Activated naive CD8-positive, alpha-beta T cell treated with anti-CD3 and anti-CD28 coated beads for 36 hours (primary cell): Measurements from ENCODE around the gene LIN7A. TPM values are rescaled to one million over a fixed set of nuclear protein-coding genes. Genes with fewer than 3 reads are reported as not detected.

ENCODE experiments used
- DNase-seq: peaks from one replicate; pipeline ENCODE4 v3.0.0; 2021
- H3K27ac Mint-ChIP-seq: one replicate; pipeline ENCODE4 v1.8.0; 2022; ENCODE audit warnings: mild to moderate bottlenecking, moderate library complexity, mixed read lengths
- H3K27me3 Mint-ChIP-seq: one replicate; pipeline ENCODE4 v1.8.0; 2022; ENCODE audit warnings: mild to moderate bottlenecking, mixed read lengths
- H3K36me3 Mint-ChIP-seq: one replicate; pipeline ENCODE4 v1.8.0; 2021; ENCODE audit warnings: mild to moderate bottlenecking, mixed read lengths
- H3K4me1 Mint-ChIP-seq: one replicate; pipeline ENCODE4 v1.8.0; 2021; ENCODE audit warnings: mixed read lengths
- H3K4me3 Mint-ChIP-seq: one replicate; pipeline ENCODE4 v1.8.0; 2022; ENCODE audit warnings: mild to moderate bottlenecking, moderate library complexity, mixed read lengths
- H3K9me3 Mint-ChIP-seq: one replicate; pipeline ENCODE4 v1.8.0; 2022; ENCODE audit warnings: mixed read lengths
- total RNA-seq, 2 experiments: library from RNA; stranded (reverse); gene quantifications; one replicate each; pipeline ENCODE4 v1.2.3, GENCODE V29; 2021

Gene LIN7A
- total RNA-seq, 2 experiments from 2014 or later, result not detected

DNA sequence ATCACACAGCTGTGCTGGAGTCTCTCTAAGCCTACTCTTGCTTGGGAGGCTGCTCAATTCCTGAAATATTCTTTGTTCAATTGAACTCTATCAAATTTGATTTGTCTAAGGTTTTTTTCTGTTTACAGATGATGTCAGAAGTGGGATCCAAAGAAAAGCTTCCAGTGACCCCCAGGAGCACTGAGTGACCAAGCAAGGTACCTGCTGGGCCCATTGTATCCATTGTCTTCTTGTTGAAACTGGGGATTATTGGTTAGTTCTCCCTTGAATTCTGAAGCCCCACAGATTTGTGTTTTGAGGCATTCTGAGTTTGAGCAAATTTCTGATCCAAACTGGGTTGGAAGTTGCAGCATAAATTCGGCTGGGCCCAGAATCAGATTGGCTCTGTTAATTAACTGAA is 156.4 kb downstream of the LIN7A start:
- no peaks in the 10 kb centered on the region for H3K27me3 Mint-ChIP-seq
- H3K4me3 Mint-ChIP-seq, result no peak overlapping the region
- no peaks in the 10 kb centered on the region for H3K36me3 Mint-ChIP-seq
- no peak overlapping the region for H3K27ac Mint-ChIP-seq
- no peak for DNase-seq
- H3K9me3 Mint-ChIP-seq, result peaks cover 5% of the 10 kb centered on the region
- H3K4me1 Mint-ChIP-seq, result peaks cover 2% of the 10 kb centered on the region

GRCh38 chr12:80780746-80781145 is 157.0 kb downstream of the LIN7A start:
- Mint-ChIP-seq H3K27ac (no peak overlapping the region), H3K27me3 (no peaks in the 10 kb centered on the region), H3K4me3 (no peak overlapping the region), H3K9me3 (peaks cover 5% of the 10 kb centered on the region), H3K4me1 (peaks cover 2% of the 10 kb centered on the region), H3K36me3 (no peaks in the 10 kb centered on the region)
- DNase-seq, result no peak

DNA sequence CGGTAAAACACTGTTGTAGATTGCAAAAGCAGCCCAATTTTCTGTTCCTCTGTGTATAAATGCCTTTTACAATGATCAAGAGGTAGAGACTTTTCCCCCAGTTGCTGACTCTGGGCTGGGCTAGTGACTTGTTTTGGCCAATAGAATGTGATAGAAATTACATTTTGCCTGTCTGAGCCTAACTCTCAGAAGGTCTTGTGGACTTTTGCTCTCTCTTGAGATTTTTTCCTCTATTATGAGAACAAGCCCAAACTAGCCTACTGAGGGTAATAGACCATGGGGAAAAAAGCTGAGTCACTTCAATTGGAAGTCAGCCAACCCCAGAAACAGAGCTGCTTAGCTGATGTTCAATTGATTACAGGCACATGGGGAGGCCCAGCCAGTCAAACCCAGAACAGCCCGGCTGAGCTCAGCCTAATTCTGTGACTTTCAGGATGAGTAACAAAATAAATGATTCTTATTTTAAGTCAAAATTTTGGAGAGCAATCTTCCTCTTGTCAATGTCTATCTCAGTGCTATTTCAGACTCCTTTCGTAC is 159.7 kb downstream of the LIN7A start:
- peaks cover 5% of the 10 kb centered on the region for H3K9me3 Mint-ChIP-seq

GRCh38 chr12:80777587-80777986 is 160.1 kb downstream of the LIN7A start:
- peaks cover 8% of the 10 kb centered on the region for H3K9me3 Mint-ChIP-seq
- H3K27me3 Mint-ChIP-seq, result no peaks in the 10 kb centered on the region
- H3K4me3 Mint-ChIP-seq, result no peak overlapping the region
- H3K27ac Mint-ChIP-seq, result no peak overlapping the region
- H3K4me1 Mint-ChIP-seq, result peaks cover 2% of the 10 kb centered on the region
- no peaks in the 10 kb centered on the region for H3K36me3 Mint-ChIP-seq
- DNase-seq, result no peak

More for the DNA sequence above, 159.7 kb downstream of the LIN7A start:
- peak; percentile 14 for DNase-seq
- Mint-ChIP-seq H3K4me1 (peaks cover 2% of the 10 kb centered on the region), H3K27me3 (no peaks in the 10 kb centered on the region), H3K36me3 (no peaks in the 10 kb centered on the region), H3K27ac (no peak overlapping the region), H3K4me3 (no peak overlapping the region)

GRCh38 chr12:80776706-80777105 is 161.0 kb downstream of the LIN7A start:
- Mint-ChIP-seq H3K27ac (no peak overlapping the region), H3K36me3 (no peaks in the 10 kb centered on the region), H3K4me1 (peaks cover 2% of the 10 kb centered on the region), H3K9me3 (peaks cover 11% of the 10 kb centered on the region), H3K27me3 (no peaks in the 10 kb centered on the region), H3K4me3 (no peak overlapping the region)
- no peak for DNase-seq

GRCh38 chr12:80770958-80771357 is 166.8 kb downstream of the LIN7A start:
- no peaks in the 10 kb centered on the region for H3K36me3 Mint-ChIP-seq
- H3K27me3 Mint-ChIP-seq, result no peaks in the 10 kb centered on the region
- peaks cover 6% of the 10 kb centered on the region for H3K9me3 Mint-ChIP-seq
- no peak for DNase-seq
- no peak overlapping the region for H3K27ac Mint-ChIP-seq
- H3K4me3 Mint-ChIP-seq, result no peak overlapping the region
- no peaks in the 10 kb centered on the region for H3K4me1 Mint-ChIP-seq

GRCh38 chr12:80769553-80770140 is 168.1 kb downstream of the LIN7A start:
- Mint-ChIP-seq H3K4me3 (no peak overlapping the region), H3K4me1 (no peaks in the 10 kb centered on the region), H3K9me3 (peaks cover 6% of the 10 kb centered on the region), H3K27ac (no peak overlapping the region), H3K27me3 (no peaks in the 10 kb centered on the region), H3K36me3 (no peaks in the 10 kb centered on the region)
- no peak for DNase-seq

- peaks cover 3% of the 10 kb centered on the region for H3K9me3 Mint-ChIP-seq
- H3K27ac Mint-ChIP-seq, result no peak overlapping the region
- no peaks in the 10 kb centered on the region for H3K27me3 Mint-ChIP-seq
- DNase-seq, result no peak
- H3K36me3 Mint-ChIP-seq, result no peaks in the 10 kb centered on the region
- no peak overlapping the region for H3K4me3 Mint-ChIP-seq
- no peaks in the 10 kb centered on the region for H3K4me1 Mint-ChIP-seq
Observed at GRCh38 chr12:80766897-80767296, 170.8 kb downstream of the LIN7A start.

- H3K9me3 Mint-ChIP-seq, result peaks cover 2% of the 10 kb centered on the region
- no peak overlapping the region for H3K4me3 Mint-ChIP-seq
- no peaks in the 10 kb centered on the region for H3K36me3 Mint-ChIP-seq
- H3K4me1 Mint-ChIP-seq, result no peaks in the 10 kb centered on the region
- DNase-seq, result no peak
- no peaks in the 10 kb centered on the region for H3K27me3 Mint-ChIP-seq
- no peak overlapping the region for H3K27ac Mint-ChIP-seq
Observed at GRCh38 chr12:80766210-80766609, 171.5 kb downstream of the LIN7A start.

GRCh38 chr12:80763874-80764273 is 173.9 kb downstream of the LIN7A start:
- Mint-ChIP-seq H3K36me3 (no peaks in the 10 kb centered on the region), H3K9me3 (peaks cover 2% of the 10 kb centered on the region), H3K27ac (no peak overlapping the region), H3K27me3 (no peaks in the 10 kb centered on the region), H3K4me1 (no peaks in the 10 kb centered on the region), H3K4me3 (no peak overlapping the region)
- DNase-seq, result no peak

GRCh38 chr12:80761838-80762237 is 175.9 kb downstream of the LIN7A start:
- Mint-ChIP-seq H3K27ac (no peak overlapping the region), H3K9me3 (peaks cover 2% of the 10 kb centered on the region), H3K36me3 (no peaks in the 10 kb centered on the region), H3K27me3 (no peaks in the 10 kb centered on the region), H3K4me1 (no peaks in the 10 kb centered on the region), H3K4me3 (no peak overlapping the region)
- DNase-seq, result no peak

DNA sequence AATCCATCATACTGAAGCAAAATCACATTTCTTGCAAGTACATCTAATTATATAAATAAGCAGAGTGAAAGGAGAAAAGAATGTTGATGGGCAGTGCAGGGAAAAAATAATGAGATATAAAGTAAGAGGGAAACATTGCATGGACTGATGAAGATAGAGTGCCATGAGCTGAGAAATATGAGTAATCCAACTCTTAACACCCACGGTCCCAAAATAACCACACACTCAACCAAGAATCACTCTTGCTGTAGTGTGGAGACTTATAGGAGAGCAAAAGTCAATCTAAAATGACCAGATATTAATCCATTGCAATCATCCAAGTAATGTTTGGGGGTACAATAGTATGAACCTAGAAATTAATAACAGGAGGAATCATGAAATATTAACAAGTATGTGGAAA is 180.9 kb downstream of the LIN7A start:
- Mint-ChIP-seq H3K27ac (no peak overlapping the region), H3K4me1 (no peaks in the 10 kb centered on the region), H3K9me3 (no peaks in the 10 kb centered on the region), H3K36me3 (no peaks in the 10 kb centered on the region), H3K27me3 (no peaks in the 10 kb centered on the region), H3K4me3 (no peak overlapping the region)
- DNase-seq, result no peak

GRCh38 chr12:80754274-80754673 is 183.5 kb downstream of the LIN7A start:
- H3K9me3 Mint-ChIP-seq, result peaks cover 3% of the 10 kb centered on the region

DNA sequence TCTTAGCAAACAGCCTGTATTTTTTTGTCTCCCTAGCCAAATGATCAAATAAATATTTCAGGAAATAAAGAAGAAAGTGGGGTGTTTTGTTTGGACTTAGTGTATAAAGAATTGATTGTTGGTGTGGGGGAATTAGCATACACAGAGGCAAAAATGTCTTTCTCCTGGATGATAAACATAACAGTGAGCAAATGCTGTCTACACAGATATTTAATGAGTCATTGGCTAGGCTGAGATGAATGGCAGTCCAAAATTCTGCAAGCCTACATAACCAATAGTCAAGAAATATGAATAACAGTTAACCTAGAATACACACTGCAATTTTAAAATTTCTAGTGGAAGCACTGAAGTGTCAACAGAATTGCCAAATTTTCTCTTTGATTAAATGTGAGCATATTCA is 185.3 kb downstream of the LIN7A start:
- H3K9me3 Mint-ChIP-seq, result peaks cover 3% of the 10 kb centered on the region
- no peaks in the 10 kb centered on the region for H3K36me3 Mint-ChIP-seq
- no peak overlapping the region for H3K27ac Mint-ChIP-seq
- DNase-seq, result no peak
- H3K27me3 Mint-ChIP-seq, result no peaks in the 10 kb centered on the region
- H3K4me3 Mint-ChIP-seq, result no peak overlapping the region
- H3K4me1 Mint-ChIP-seq, result no peaks in the 10 kb centered on the region

More at GRCh38 chr12:80754274-80754673, 183.5 kb downstream of the LIN7A start:
- Mint-ChIP-seq H3K4me1 (no peaks in the 10 kb centered on the region), H3K4me3 (no peak overlapping the region), H3K27me3 (no peaks in the 10 kb centered on the region), H3K36me3 (no peaks in the 10 kb centered on the region), H3K27ac (no peak overlapping the region)
- no peak for DNase-seq

- Mint-ChIP-seq H3K4me1 (no peaks in the 10 kb centered on the region), H3K27me3 (no peaks in the 10 kb centered on the region), H3K9me3 (peaks cover 3% of the 10 kb centered on the region), H3K36me3 (no peaks in the 10 kb centered on the region), H3K4me3 (no peak overlapping the region), H3K27ac (no peak overlapping the region)
- no peak for DNase-seq
Observed at GRCh38 chr12:80749456-80749855, 188.3 kb downstream of the LIN7A start.

DNA sequence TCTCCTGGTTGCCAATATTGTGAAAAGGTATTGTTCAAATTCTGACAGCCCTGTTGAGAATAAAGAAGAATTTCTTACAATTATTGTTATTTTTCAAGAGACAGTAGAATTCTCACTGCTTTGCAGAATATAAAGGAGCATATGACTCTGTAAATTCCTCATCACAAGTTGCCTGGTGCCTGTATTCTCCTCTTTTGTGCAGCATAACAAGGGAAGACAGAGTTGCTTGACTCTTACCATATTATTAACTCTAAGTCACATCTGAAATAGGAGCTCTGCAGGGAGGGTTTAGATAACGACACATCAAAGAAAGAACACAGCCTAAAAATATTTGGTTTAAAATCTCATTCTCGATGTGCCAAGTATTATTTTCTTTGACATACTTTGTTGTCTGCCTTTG is 189.9 kb downstream of the LIN7A start:
- peaks cover 3% of the 10 kb centered on the region for H3K9me3 Mint-ChIP-seq
- no peaks in the 10 kb centered on the region for H3K4me1 Mint-ChIP-seq
- no peak overlapping the region for H3K27ac Mint-ChIP-seq
- H3K4me3 Mint-ChIP-seq, result no peak overlapping the region
- H3K27me3 Mint-ChIP-seq, result no peaks in the 10 kb centered on the region
- no peak for DNase-seq
- H3K36me3 Mint-ChIP-seq, result no peaks in the 10 kb centered on the region
